ENCODE measurements around the gene FAM180A.

DNA sequence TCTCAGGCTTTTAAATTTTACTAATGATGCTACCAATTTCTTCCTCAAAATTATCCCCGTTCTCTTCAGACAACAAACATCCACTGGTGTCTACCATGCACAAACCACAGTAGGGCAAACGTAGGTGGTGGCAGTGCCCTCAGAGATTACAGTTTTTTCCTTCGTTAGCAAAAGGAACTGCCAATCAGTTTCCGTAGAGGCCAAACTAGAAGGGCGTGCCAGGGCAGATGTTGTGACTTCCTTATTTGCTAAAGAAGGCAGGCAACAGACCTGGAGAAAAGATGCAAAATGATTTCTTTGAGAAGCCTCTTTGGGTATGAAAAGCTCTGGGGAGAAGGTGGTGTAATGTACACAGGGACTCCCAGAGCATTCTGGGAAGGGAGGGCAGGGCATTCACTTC lies 7.6 kb upstream of the FAM180A start:
- TF ChIP-seq, protein P1, sequence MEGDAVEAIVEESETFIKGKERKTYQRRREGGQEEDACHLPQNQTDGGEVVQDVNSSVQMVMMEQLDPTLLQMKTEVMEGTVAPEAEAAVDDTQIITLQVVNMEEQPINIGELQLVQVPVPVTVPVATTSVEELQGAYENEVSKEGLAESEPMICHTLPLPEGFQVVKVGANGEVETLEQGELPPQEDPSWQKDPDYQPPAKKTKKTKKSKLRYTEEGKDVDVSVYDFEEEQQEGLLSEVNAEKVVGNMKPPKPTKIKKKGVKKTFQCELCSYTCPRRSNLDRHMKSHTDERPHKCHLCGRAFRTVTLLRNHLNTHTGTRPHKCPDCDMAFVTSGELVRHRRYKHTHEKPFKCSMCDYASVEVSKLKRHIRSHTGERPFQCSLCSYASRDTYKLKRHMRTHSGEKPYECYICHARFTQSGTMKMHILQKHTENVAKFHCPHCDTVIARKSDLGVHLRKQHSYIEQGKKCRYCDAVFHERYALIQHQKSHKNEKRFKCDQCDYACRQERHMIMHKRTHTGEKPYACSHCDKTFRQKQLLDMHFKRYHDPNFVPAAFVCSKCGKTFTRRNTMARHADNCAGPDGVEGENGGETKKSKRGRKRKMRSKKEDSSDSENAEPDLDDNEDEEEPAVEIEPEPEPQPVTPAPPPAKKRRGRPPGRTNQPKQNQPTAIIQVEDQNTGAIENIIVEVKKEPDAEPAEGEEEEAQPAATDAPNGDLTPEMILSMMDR (conservative IDR thresholded peaks at IDR 0.05; ENCODE audit: low read depth, low read length), result no peak
- no peak for TF ChIP-seq EZH2 (IDR thresholded peaks at IDR 0.05; ENCODE audit: low read length, unreplicated experiment)

Data from PC-3 (cell line).